Lower leg skin (tissue), 3 donors: ENCODE measurements around the gene FOXF1.

ENCODE experiments used
- POLR2A ChIP-seq, 2 donors: fragments of 450-650 bp; IDR thresholded peaks; one replicate each; pipeline ENCODE4 v1.6.1; 2016 to 2017; ENCODE audit warnings: antibody characterized with exemption in 2 of 2, mild to moderate bottlenecking in 1 of 2, moderate library complexity in 1 of 2
- TF ChIP-seq, protein P1 (sequence below), 3 donors: fragments of 450-650 bp; IDR thresholded peaks; one replicate each; pipeline ENCODE4 v1.5.1; 2016; ENCODE audit warnings: antibody characterized with exemption in 3 of 3, mild to moderate bottlenecking in 3 of 3, moderate library complexity in 2 of 3

- TF ChIP-seq, protein P1, sequence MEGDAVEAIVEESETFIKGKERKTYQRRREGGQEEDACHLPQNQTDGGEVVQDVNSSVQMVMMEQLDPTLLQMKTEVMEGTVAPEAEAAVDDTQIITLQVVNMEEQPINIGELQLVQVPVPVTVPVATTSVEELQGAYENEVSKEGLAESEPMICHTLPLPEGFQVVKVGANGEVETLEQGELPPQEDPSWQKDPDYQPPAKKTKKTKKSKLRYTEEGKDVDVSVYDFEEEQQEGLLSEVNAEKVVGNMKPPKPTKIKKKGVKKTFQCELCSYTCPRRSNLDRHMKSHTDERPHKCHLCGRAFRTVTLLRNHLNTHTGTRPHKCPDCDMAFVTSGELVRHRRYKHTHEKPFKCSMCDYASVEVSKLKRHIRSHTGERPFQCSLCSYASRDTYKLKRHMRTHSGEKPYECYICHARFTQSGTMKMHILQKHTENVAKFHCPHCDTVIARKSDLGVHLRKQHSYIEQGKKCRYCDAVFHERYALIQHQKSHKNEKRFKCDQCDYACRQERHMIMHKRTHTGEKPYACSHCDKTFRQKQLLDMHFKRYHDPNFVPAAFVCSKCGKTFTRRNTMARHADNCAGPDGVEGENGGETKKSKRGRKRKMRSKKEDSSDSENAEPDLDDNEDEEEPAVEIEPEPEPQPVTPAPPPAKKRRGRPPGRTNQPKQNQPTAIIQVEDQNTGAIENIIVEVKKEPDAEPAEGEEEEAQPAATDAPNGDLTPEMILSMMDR (IDR thresholded peaks at IDR 0.05) = no peak
- no peak for TF ChIP-seq POLR2A (IDR thresholded peaks at IDR 0.05)
Observed at GRCh38 chr16:86496262-86496928, 13.9 kb upstream of the FOXF1 start.
